Osteoblast (primary cell): ENCODE results near the gene DYNC2LI1. TPM values are rescaled to one million over a fixed set of nuclear protein-coding genes. Genes with fewer than 3 reads are reported as not detected.

ENCODE experiments used
- DNase-seq: peaks from one replicate; pipeline ENCODE4 v3.0.0; 2011; ENCODE audit warnings: low spot score, mixed read lengths; ENCODE audit not compliant: insufficient read length; ENCODE audit errors: missing footprints
- H2AFZ ChIP-seq: 2 replicates; pipeline ENCODE4 v1.6.0; 2011; ENCODE audit warnings: mild to moderate bottlenecking, low read length
- H3K27ac ChIP-seq: 2 replicates; pipeline ENCODE4 v1.5.1; 2011; ENCODE audit warnings: mild to moderate bottlenecking, low read depth, low read length, moderate library complexity
- H3K27me3 ChIP-seq: 2 replicates; pipeline ENCODE4 v1.6.0; 2012; ENCODE audit warnings: mild to moderate bottlenecking, control low read depth, inconsistent platforms, low read length, moderate library complexity; ENCODE audit not compliant: insufficient read depth
- H3K36me3 ChIP-seq: 2 replicates; pipeline ENCODE4 v1.5.1; 2011; ENCODE audit warnings: mild to moderate bottlenecking, low read length, control low read depth, moderate library complexity; ENCODE audit not compliant: insufficient read depth
- H3K4me1 ChIP-seq: 2 replicates; pipeline ENCODE4 v1.5.1; 2011; ENCODE audit warnings: mild to moderate bottlenecking, low read length, control low read depth, moderate library complexity; ENCODE audit not compliant: insufficient read depth
- H3K4me2 ChIP-seq: 2 replicates; pipeline ENCODE4 v1.6.0; 2011; ENCODE audit warnings: mild to moderate bottlenecking, low read length; ENCODE audit not compliant: insufficient read depth
- H3K4me3 ChIP-seq: fragments of 200-600 bp; sonication (generic); 3 replicates; pipeline ENCODE4 v1.5.1; 2012; ENCODE audit warnings: mild to moderate bottlenecking, low read length, inconsistent platforms; ENCODE audit not compliant: insufficient read depth
- H3K79me2 ChIP-seq: 2 replicates; pipeline ENCODE4 v1.6.0; 2012; ENCODE audit warnings: mild to moderate bottlenecking, low read length, control low read depth, inconsistent platforms; ENCODE audit not compliant: insufficient read depth
- H3K9me3 ChIP-seq: 2 replicates; pipeline ENCODE4 v1.5.1; 2011; ENCODE audit warnings: low read depth, low read length, control low read depth
- H4K20me1 ChIP-seq: 2 replicates; pipeline ENCODE4 v1.6.0; 2012; ENCODE audit warnings: mild to moderate bottlenecking, low read length, control low read depth; ENCODE audit not compliant: insufficient read depth
- small RNA-seq: library from RNA; depleted of rRNA; stranded (forward); fragments of <200 nt; gene quantifications from one replicate; pipeline ENCODE3, GENCODE V24; 2012
- total RNA-seq: library from RNA; depleted of rRNA; stranded (reverse); fragments of >200 nt; gene quantifications from 2 replicates; pipeline ENCODE4 v1.2.3, GENCODE V29; 2012
- TF ChIP-seq, protein P1 (sequence below): IDR thresholded peaks from 2 replicates; pipeline ENCODE4 v1.5.1; 2011; ENCODE audit warnings: mild to moderate bottlenecking, low read depth, low read length, moderate library complexity; ENCODE audit errors: extremely low read depth

Gene DYNC2LI1
- total RNA-seq, 1 donor = 26.8 TPM

DNA sequence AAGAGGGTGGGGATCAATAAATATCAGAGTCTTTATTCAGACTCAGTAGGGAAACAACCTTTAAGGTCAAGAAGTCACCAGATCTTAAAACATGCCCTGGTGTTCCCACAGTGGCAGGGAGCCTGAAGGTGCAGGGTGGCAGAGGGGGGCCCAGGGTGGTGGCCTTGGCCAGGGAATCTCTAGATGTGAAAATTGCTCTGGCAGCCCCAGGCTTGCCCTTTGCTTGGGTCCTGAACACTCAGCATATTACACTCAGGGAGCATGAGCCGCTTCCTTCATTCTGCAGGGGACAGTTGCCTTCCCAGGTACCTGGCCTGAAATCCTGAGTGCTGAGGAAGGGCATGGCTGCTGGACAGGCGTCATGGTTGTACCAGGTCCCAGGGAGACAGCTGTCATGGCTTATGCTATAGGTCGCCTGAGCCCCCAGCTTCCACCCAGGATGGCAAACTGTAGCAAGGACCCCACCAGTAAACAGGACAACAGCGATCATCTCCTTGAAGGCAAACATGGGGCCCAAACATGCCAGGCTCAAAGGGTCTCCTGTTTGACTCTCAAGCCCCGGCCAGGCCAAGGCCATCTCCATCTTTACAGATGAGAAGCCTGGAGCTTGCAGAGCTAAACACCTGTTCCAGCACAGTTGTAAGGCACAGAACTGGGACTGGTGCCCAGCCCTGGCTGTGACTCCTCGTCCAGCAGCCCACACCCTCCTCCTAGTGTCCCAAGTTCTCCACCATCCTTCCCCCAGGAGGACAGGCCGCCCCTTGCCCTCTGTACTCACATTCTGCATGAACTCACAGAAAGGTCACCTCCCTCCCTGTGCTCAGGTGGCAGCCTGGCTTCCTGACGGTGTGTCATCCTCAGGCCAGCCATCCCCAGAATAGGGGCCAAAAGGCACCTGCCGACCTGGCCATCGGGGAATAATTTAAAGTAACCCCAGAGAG, 79.6 kb downstream of the DYNC2LI1 start:
- TF ChIP-seq, protein P1, sequence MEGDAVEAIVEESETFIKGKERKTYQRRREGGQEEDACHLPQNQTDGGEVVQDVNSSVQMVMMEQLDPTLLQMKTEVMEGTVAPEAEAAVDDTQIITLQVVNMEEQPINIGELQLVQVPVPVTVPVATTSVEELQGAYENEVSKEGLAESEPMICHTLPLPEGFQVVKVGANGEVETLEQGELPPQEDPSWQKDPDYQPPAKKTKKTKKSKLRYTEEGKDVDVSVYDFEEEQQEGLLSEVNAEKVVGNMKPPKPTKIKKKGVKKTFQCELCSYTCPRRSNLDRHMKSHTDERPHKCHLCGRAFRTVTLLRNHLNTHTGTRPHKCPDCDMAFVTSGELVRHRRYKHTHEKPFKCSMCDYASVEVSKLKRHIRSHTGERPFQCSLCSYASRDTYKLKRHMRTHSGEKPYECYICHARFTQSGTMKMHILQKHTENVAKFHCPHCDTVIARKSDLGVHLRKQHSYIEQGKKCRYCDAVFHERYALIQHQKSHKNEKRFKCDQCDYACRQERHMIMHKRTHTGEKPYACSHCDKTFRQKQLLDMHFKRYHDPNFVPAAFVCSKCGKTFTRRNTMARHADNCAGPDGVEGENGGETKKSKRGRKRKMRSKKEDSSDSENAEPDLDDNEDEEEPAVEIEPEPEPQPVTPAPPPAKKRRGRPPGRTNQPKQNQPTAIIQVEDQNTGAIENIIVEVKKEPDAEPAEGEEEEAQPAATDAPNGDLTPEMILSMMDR = no peak
- H3K4me2 ChIP-seq = no peak overlapping the region

DNA sequence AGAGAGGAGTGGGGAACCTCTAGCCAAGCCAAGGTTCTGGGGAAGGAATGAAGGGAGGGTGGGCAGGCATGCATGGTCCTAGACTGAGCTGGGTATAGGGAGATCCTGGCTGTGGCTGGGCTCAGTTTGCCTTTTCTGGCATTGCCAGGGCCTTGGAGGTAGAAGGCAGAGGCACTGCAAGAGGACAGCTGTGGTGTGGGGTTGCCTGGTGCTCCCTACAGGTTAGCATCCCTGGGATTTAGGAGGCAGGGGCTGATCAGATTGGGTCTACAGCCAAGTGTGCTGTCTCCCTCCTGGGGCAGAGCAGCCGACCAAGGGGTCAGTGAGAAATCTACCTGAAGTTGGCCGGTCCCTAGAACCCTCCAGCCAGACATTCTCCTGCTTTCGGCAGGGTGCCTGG, 80.8 kb downstream of the DYNC2LI1 start:
- Histone ChIP-seq H4K20me1 (no peaks in the 10 kb centered on the region), H3K79me2 (no peaks in the 10 kb centered on the region), H3K4me1 (no peaks in the 10 kb centered on the region), H3K27me3 (peaks cover 59% of the 10 kb centered on the region), H3K4me3 (no peak overlapping the region), H3K27ac (no peak overlapping the region), H3K4me2 (no peak overlapping the region), H3K36me3 (no peaks in the 10 kb centered on the region), H2AFZ (no peak overlapping the region), H3K9me3 (no peaks in the 10 kb centered on the region)
- TF ChIP-seq, protein P1 = no peak
- DNase-seq = no peak

More for the DNA sequence above, 79.6 kb downstream of the DYNC2LI1 start:
- Histone ChIP-seq H4K20me1 (no peaks in the 10 kb centered on the region), H3K36me3 (no peaks in the 10 kb centered on the region), H3K27ac (no peak overlapping the region), H3K27me3 (peaks cover 47% of the 10 kb centered on the region), H2AFZ (no peak overlapping the region), H3K79me2 (no peaks in the 10 kb centered on the region), H3K9me3 (no peaks in the 10 kb centered on the region), H3K4me3 (no peak overlapping the region), H3K4me1 (no peaks in the 10 kb centered on the region)
- no peak for DNase-seq

- no peaks in the 10 kb centered on the region for H3K9me3 ChIP-seq
- no peaks in the 10 kb centered on the region for H3K36me3 ChIP-seq
- no peak overlapping the region for H3K27ac ChIP-seq
- H3K79me2 ChIP-seq = no peaks in the 10 kb centered on the region
- no peak for DNase-seq
- H3K4me1 ChIP-seq = no peaks in the 10 kb centered on the region
- H3K27me3 ChIP-seq = peaks cover 59% of the 10 kb centered on the region
- TF ChIP-seq, protein P1 = no peak
- no peak overlapping the region for H2AFZ ChIP-seq
- no peak overlapping the region for H3K4me2 ChIP-seq
- H3K4me3 ChIP-seq = no peak overlapping the region
- H4K20me1 ChIP-seq = no peaks in the 10 kb centered on the region
These were observed 81.5 kb downstream of the DYNC2LI1 start for GRCh38 chr2:43855292-43855691.

Small RNAs within 50 kb of the gene (small RNA-seq; reads per million reads assigned to genes)
- not detected for gene RN7SKP66

Other genes with a start within 250 kb of the DYNC2LI1 start
- gene THADA, start 178.0 kb upstream of the DYNC2LI1 start, total RNA-seq = 38.0 and 39.4 TPM in 2 replicates
- gene PLEKHH2, start 136.8 kb upstream of the DYNC2LI1 start, total RNA-seq = 18.8 and 19.2 TPM in 2 replicates
- 0.72 and 1.2 TPM in 2 replicates for gene C1GALT1C1L, start 97.6 kb upstream of the DYNC2LI1 start, total RNA-seq
- gene ABCG5, start 64.8 kb downstream of the DYNC2LI1 start, total RNA-seq = not detected in 2 replicates
- gene ABCG8, start 64.9 kb downstream of the DYNC2LI1 start, total RNA-seq = not detected in 2 replicates
- 57.2 and 58.6 TPM in 2 replicates for gene LRPPRC, start 221.9 kb downstream of the DYNC2LI1 start, total RNA-seq